ENCODE measurements around the gene MRTO4. TPM values are rescaled to one million over a fixed set of nuclear protein-coding genes. Genes with fewer than 3 reads are reported as not detected.
"Not testable (repeated sequence)": the region's sequence is repeated elsewhere in the genome, so short reads cannot be mapped to it uniquely, and the experiment has no call there.

Gene MRTO4
- total RNA-seq, 1 experiment from 2014 or later: 145 TPM

- TF ChIP-seq EZH2 (IDR thresholded peaks at IDR 0.05; ENCODE audit: borderline replicate concordance, low read depth, low read length, poor library complexity, severe bottlenecking) (no peak), CTCF (conservative IDR thresholded peaks at IDR 0.05; ENCODE audit: low read depth, low read length) (no peak)
- Histone ChIP-seq H3K4me1 (ENCODE audit: insufficient read depth, low read length, poor library complexity, severe bottlenecking) (peaks cover 5% of the 10 kb centered on the region), H3K27me3 (replicated peaks; ENCODE audit: insufficient read depth, low read depth, low read length, poor library complexity) (no peaks in the 10 kb centered on the region), H3K36me3 (ENCODE audit: insufficient read depth, low read length, poor library complexity, severe bottlenecking) (peaks cover 92% of the 10 kb centered on the region), H3K4me3 (ENCODE audit: low read depth, low read length, poor library complexity, severe bottlenecking) (no peak overlapping the region), H3K9me3 (ENCODE audit: low read depth, low read length, poor library complexity, severe bottlenecking) (no peaks in the 10 kb centered on the region), H3K27ac (ENCODE audit: low read depth, low read length, poor library complexity, severe bottlenecking) (no peak overlapping the region)
- intact Hi-C loops (cut with micrococcal nuclease; ENCODE audit: unreplicated experiment): no loop called here
- no TSS peak for BruUV-seq (replicated peaks)
- DNase-seq (ENCODE audit: low spot score): no peak
- POLR2A ChIA-PET (ENCODE audit: low non-redundant PET): no interaction called here
- CTCF ChIA-PET: no interaction called here
Measured at GRCh38 chr1:19222979-19223824, 28.4 kb upstream of the MRTO4 start.

GRCh38 chr1:19229229-19229628 is 22.4 kb upstream of the MRTO4 start:
- no peaks in the 10 kb centered on the region for H3K4me1 ChIP-seq (ENCODE audit: insufficient read depth, low read length, poor library complexity, severe bottlenecking)
- ChIA-PET POLR2A (ENCODE audit: low non-redundant PET) (no interaction called here), CTCF (no interaction called here)
- no peaks in the 10 kb centered on the region for H3K27me3 ChIP-seq (replicated peaks; ENCODE audit: insufficient read depth, low read depth, low read length, poor library complexity)
- no peak for DNase-seq (ENCODE audit: low spot score)
- no peaks in the 10 kb centered on the region for H3K9me3 ChIP-seq (ENCODE audit: low read depth, low read length, poor library complexity, severe bottlenecking)
- no peak for TF ChIP-seq EZH2 (IDR thresholded peaks at IDR 0.05; ENCODE audit: borderline replicate concordance, low read depth, low read length, poor library complexity, severe bottlenecking)
- peaks cover 85% of the 10 kb centered on the region for H3K36me3 ChIP-seq (ENCODE audit: insufficient read depth, low read length, poor library complexity, severe bottlenecking)
- H3K27ac ChIP-seq (ENCODE audit: low read depth, low read length, poor library complexity, severe bottlenecking): no peak overlapping the region
- BruUV-seq (replicated peaks): no TSS peak
- H3K4me3 ChIP-seq (ENCODE audit: low read depth, low read length, poor library complexity, severe bottlenecking): no peak overlapping the region
- intact Hi-C loops (cut with micrococcal nuclease; ENCODE audit: unreplicated experiment): no loop called here

- CTCF ChIA-PET: no interaction called here
- intact Hi-C loops (cut with micrococcal nuclease; ENCODE audit: unreplicated experiment): no loop called here
- POLR2A ChIA-PET (ENCODE audit: low non-redundant PET): no interaction called here
- Histone ChIP-seq H3K4me1 (ENCODE audit: insufficient read depth, low read length, poor library complexity, severe bottlenecking) (no peaks in the 10 kb centered on the region), H3K36me3 (ENCODE audit: insufficient read depth, low read length, poor library complexity, severe bottlenecking) (peaks cover 83% of the 10 kb centered on the region), H3K4me3 (ENCODE audit: low read depth, low read length, poor library complexity, severe bottlenecking) (no peak overlapping the region), H3K27ac (ENCODE audit: low read depth, low read length, poor library complexity, severe bottlenecking) (no peak overlapping the region), H3K27me3 (replicated peaks; ENCODE audit: insufficient read depth, low read depth, low read length, poor library complexity) (no peaks in the 10 kb centered on the region), H3K9me3 (ENCODE audit: low read depth, low read length, poor library complexity, severe bottlenecking) (no peaks in the 10 kb centered on the region)
- DNase-seq (ENCODE audit: low spot score): no peak
- BruUV-seq (replicated peaks): no TSS peak
- TF ChIP-seq EZH2 (IDR thresholded peaks at IDR 0.05; ENCODE audit: borderline replicate concordance, low read depth, low read length, poor library complexity, severe bottlenecking) (no peak), CTCF (conservative IDR thresholded peaks at IDR 0.05; ENCODE audit: low read depth, low read length) (no peak)
Measured at GRCh38 chr1:19229828-19230325, 21.7 kb upstream of the MRTO4 start.

GRCh38 chr1:19231736-19232523 is 19.7 kb upstream of the MRTO4 start:
- H3K4me3 ChIP-seq (ENCODE audit: low read depth, low read length, poor library complexity, severe bottlenecking); H3K4me1 ChIP-seq (ENCODE audit: insufficient read depth, low read length, poor library complexity, severe bottlenecking); H3K27ac ChIP-seq (ENCODE audit: low read depth, low read length, poor library complexity, severe bottlenecking); BruUV-seq (replicated peaks); DNase-seq (ENCODE audit: low spot score); CTCF ChIA-PET; H3K9me3 ChIP-seq (ENCODE audit: low read depth, low read length, poor library complexity, severe bottlenecking); H3K27me3 ChIP-seq (replicated peaks; ENCODE audit: insufficient read depth, low read depth, low read length, poor library complexity); intact Hi-C loops (cut with micrococcal nuclease; ENCODE audit: unreplicated experiment); POLR2A ChIA-PET (ENCODE audit: low non-redundant PET): not testable (repeated sequence)
- H3K36me3 ChIP-seq (ENCODE audit: insufficient read depth, low read length, poor library complexity, severe bottlenecking): peaks cover 72% of the 10 kb centered on the region
